SU-DHL-6 (cell line): ENCODE data around the gene POLD3.

Experiments
- H2AFZ ChIP-seq: fragments of 200-600 bp; sonication (generic); 2 replicates; pipeline ENCODE4 v1.6.1; 2014; ENCODE audit warnings: low read depth, mild to moderate bottlenecking, moderate library complexity, mixed read lengths, antibody characterized with exemption, low read length; ENCODE audit not compliant: severe bottlenecking
- H3F3A ChIP-seq: fragments of 200-600 bp; shearing (Covaris generic); 2 replicates; pipeline ENCODE4 v1.6.0; 2016; ENCODE audit warnings: antibody characterized with exemption, mild to moderate bottlenecking; ENCODE audit not compliant: insufficient read depth
- H3K27ac ChIP-seq: fragments of 200-600 bp; sonication (generic); 2 replicates; pipeline ENCODE4 v1.5.1; 2016; ENCODE audit warnings: low read depth, mild to moderate bottlenecking, low read length, moderate library complexity, mixed read lengths
- H3K27me3 ChIP-seq: fragments of 200-600 bp; sonication (generic), shearing (Covaris generic); 2 replicates; pipeline ENCODE4 v1.6.0; 2014; ENCODE audit warnings: mild to moderate bottlenecking, low read length
- H3K36me3 ChIP-seq: fragments of 200-600 bp; sonication (generic); 2 replicates; pipeline ENCODE4 v1.6.1; 2014; ENCODE audit warnings: mild to moderate bottlenecking, low read length, mixed read lengths
- H3K4me2 ChIP-seq: fragments of 300-600, 200-600 bp; shearing (Covaris generic), sonication (generic); 2 replicates; pipeline ENCODE4 v1.6.0; 2014; ENCODE audit warnings: low read length, low read depth, mild to moderate bottlenecking; ENCODE audit not compliant: poor library complexity, severe bottlenecking
- H3K4me3 ChIP-seq: fragments of 200-600 bp; sonication (generic); 2 replicates; pipeline ENCODE4 v1.5.1; 2014; ENCODE audit warnings: antibody characterized with exemption, low read length, mild to moderate bottlenecking, mixed read lengths; ENCODE audit not compliant: insufficient read depth, poor library complexity, severe bottlenecking
- H3K79me2 ChIP-seq: fragments of 200-600 bp; sonication (generic); 2 replicates; pipeline ENCODE4 v1.6.1; 2014; ENCODE audit warnings: mild to moderate bottlenecking, low read length, moderate library complexity; ENCODE audit not compliant: insufficient read depth
- H3K9ac ChIP-seq: fragments of 200-600 bp; sonication (generic); 2 replicates; pipeline ENCODE4 v1.7.0; 2014; ENCODE audit warnings: mild to moderate bottlenecking, low read length
- H3K9me2 ChIP-seq: fragments of 200-600 bp; sonication (generic); replicated peaks from 2 replicates; pipeline ENCODE4 v1.6.1; 2014; ENCODE audit warnings: low read length; ENCODE audit not compliant: insufficient read depth
- H3K9me3 ChIP-seq: fragments of 200-600 bp; sonication (generic); 2 replicates; pipeline ENCODE4 v1.6.1; 2014; ENCODE audit warnings: low read length, mixed read lengths; ENCODE audit not compliant: insufficient read depth
- H4K20me1 ChIP-seq: fragments of 200-600 bp; sonication (generic); 2 replicates; pipeline ENCODE4 v1.6.1; 2014; ENCODE audit warnings: low read depth, mild to moderate bottlenecking, antibody characterized with exemption, low read length, moderate library complexity, mixed read lengths
- EZH2phosphoT487 ChIP-seq: fragments of 200-600 bp; sonication (generic), shearing (Covaris generic); conservative IDR thresholded peaks from 2 replicates; pipeline ENCODE4 v1.6.1; 2018; ENCODE audit warnings: mild to moderate bottlenecking, antibody characterized with exemption, low read length, moderate library complexity, mixed read lengths
- TF ChIP-seq, protein P1 (sequence below): fragments of 200-600 bp; sonication (generic); IDR thresholded peaks from one replicate; pipeline ENCODE4 v1.5.1; 2017; ENCODE audit warnings: antibody characterized with exemption, mild to moderate bottlenecking, low read length, moderate library complexity; ENCODE audit not compliant: insufficient read depth, poor library complexity, severe bottlenecking

The POLD3 gene

DNA sequence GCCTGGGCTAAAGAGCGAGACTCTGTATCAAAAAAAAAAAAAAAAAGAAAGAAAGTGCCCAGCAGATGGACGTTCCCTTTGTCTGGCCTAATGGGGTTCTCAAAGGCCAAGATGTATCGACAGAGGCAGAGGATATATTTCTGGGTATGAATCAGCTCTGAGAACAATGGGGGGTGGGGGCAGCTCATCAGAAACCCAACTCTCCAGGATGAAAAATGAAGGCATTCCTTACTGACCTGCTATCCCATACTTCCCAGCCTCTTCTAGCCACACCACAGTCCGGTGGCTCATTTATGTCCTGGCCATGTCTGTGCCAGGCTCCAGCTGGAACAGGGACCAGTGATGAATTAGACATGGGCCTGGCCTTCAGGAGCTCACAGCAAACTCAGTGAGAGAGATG, 15.2 kb upstream of the POLD3 start:
- Histone ChIP-seq H3K9ac (no peak overlapping the region), H3K4me2 (no peak overlapping the region), H3K27ac (no peak overlapping the region), H3K27me3 (no peaks in the 10 kb centered on the region), H2AFZ (no peak overlapping the region), H3K36me3 (no peaks in the 10 kb centered on the region), H3K9me3 (no peaks in the 10 kb centered on the region), H3K79me2 (no peaks in the 10 kb centered on the region), H3K4me3 (no peak overlapping the region), H3K9me2 (no peaks in the 10 kb centered on the region), H3F3A (no peaks in the 10 kb centered on the region), H4K20me1 (no peaks in the 10 kb centered on the region)
- TF ChIP-seq, protein P1, sequence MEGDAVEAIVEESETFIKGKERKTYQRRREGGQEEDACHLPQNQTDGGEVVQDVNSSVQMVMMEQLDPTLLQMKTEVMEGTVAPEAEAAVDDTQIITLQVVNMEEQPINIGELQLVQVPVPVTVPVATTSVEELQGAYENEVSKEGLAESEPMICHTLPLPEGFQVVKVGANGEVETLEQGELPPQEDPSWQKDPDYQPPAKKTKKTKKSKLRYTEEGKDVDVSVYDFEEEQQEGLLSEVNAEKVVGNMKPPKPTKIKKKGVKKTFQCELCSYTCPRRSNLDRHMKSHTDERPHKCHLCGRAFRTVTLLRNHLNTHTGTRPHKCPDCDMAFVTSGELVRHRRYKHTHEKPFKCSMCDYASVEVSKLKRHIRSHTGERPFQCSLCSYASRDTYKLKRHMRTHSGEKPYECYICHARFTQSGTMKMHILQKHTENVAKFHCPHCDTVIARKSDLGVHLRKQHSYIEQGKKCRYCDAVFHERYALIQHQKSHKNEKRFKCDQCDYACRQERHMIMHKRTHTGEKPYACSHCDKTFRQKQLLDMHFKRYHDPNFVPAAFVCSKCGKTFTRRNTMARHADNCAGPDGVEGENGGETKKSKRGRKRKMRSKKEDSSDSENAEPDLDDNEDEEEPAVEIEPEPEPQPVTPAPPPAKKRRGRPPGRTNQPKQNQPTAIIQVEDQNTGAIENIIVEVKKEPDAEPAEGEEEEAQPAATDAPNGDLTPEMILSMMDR = no peak
- no peak for TF ChIP-seq EZH2phosphoT487

DNA sequence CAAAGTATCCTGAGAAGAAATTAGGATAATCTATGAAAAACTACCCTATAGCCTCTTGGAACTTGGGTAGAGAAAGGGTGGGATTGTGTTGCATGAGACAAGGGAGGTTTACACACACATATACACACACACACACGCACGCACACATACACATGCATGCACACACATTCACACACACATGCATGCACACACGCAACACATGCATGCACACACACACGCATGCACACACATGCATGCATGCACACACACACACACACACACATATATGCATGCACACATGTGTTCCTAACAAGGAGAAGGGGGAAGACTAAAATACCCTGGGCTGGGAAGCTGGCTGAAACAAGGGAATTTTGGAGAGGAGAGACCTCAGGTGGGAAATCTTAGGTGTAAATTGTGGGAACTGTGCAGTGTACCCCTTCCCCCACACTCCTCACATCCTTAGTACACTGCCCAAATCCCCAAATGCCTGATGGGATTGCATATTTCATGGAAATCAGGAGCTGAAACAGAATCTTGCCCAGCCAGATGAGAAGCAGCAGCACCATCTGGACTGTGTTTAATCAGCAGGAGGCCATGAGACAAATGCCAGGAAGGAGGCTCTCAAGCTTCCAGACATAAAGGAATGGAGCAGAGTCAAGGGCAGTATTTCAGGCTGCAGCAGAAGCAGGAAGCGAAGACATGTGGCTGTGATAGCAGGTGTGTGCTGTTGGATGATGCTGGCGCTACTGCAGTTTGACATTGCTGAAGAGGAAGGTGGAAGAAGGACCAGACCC, 14.6 kb upstream of the POLD3 start:
- Histone ChIP-seq H3K27ac (no peak overlapping the region), H3K36me3 (no peaks in the 10 kb centered on the region), H2AFZ (no peak overlapping the region), H3K4me3 (no peak overlapping the region), H3K9ac (no peak overlapping the region), H3K9me3 (no peaks in the 10 kb centered on the region), H3F3A (no peaks in the 10 kb centered on the region), H3K79me2 (no peaks in the 10 kb centered on the region), H4K20me1 (no peaks in the 10 kb centered on the region), H3K9me2 (no peaks in the 10 kb centered on the region), H3K4me2 (no peak overlapping the region), H3K27me3 (no peaks in the 10 kb centered on the region)
- TF ChIP-seq, protein P1 = no peak
- TF ChIP-seq EZH2phosphoT487 = no peak

DNA sequence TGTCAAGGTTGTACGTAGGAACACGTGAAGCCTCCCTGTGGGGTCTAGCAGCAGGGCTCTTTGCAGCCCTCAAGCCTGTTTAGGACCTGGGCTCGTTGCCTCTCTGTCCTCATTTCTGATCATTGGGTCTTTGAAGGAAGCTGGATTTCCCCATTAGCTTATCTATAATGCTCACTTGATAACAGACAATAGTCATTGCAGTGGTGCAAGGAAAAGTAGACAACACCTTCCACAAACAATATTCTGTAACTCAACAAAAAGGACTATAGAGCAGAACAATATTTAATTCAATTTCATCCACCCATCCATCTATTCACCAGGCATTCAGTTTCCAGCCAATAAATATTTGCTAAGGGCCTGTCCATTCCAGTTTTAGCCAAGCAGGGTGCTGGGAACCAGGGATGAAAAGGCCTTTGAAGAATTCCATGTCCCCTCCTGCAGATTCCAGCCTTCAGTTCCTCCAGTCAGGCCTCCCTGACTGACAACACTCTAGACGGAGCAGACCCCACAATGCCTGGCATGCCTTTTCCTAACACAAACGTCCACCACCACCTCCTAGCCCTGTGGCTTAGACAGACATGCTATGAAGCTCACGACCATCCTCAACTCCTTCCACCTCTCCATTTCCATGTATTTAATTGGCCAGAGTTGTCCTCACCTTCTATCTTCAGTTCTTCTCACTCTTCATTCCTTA, 12.7 kb upstream of the POLD3 start:
- H3K27me3 ChIP-seq = no peaks in the 10 kb centered on the region
- no peaks in the 10 kb centered on the region for H3K36me3 ChIP-seq
- H3K4me3 ChIP-seq = no peak overlapping the region
- TF ChIP-seq, protein P1 = no peak
- TF ChIP-seq EZH2phosphoT487 = no peak
- no peaks in the 10 kb centered on the region for H4K20me1 ChIP-seq
- no peaks in the 10 kb centered on the region for H3K9me2 ChIP-seq
- H3K9ac ChIP-seq = no peak overlapping the region
- no peaks in the 10 kb centered on the region for H3K79me2 ChIP-seq
- no peaks in the 10 kb centered on the region for H3F3A ChIP-seq
- no peak overlapping the region for H2AFZ ChIP-seq
- H3K9me3 ChIP-seq = no peaks in the 10 kb centered on the region
- H3K27ac ChIP-seq = no peak overlapping the region
- no peak overlapping the region for H3K4me2 ChIP-seq
